ENCODE measurements around the gene CTSF. TPM values are rescaled to one million over a fixed set of nuclear protein-coding genes. Genes with fewer than 3 reads are reported as not detected.

The CTSF gene
- total and polyA plus RNA-seq, 2 of the 13 experiments (the other 11 are each of a cell fraction or from before 2014, with no cell fraction given), result not detected

DNA sequence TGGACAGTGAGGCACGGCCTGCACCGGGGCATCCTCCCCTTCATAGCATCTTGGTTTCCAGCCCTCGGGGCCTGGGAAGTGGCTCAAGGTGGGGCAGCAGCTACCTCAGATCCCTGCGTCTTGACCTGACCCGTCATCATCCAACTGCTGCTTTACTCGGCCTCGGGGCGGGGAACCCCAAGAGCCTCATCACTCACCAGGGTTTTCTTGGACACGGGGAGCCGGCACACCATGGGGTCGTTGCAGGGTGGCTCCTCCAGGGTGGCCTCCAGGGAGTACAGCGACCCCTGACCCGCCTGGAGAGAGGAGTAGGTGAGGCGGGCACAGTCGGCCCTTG, 651 bp downstream of the CTSF start:
- no peak for TF ChIP-seq SAP130 (CRISPR knock-in tag; IDR thresholded peaks at IDR 0.05; ENCODE audit: low read depth)
- Histone ChIP-seq H3K4me2 (ENCODE audit: low read depth, low read length) (no peak overlapping the region), H3K9ac (ENCODE audit: insufficient read depth, low read depth, low read length) (no peak overlapping the region), H2AFZ (ENCODE audit: low read length) (no peak overlapping the region), H3K9me3 (ENCODE audit: low read length) (no peaks in the 10 kb centered on the region), H3K4me3 (replicated peaks in 1 of 3; ENCODE audit: insufficient read depth in 1 of 3, low read depth in 2 of 3, low read length in 3 of 3) (no peak overlapping the region), H3K27ac (ENCODE audit: extremely low read length, insufficient read depth, low read length) (no peak overlapping the region), H3K36me3 (replicated peaks in 1 of 2; ENCODE audit: control insufficient read depth in 1 of 2, insufficient read depth in 2 of 2, low read length in 2 of 2) (no peaks in the 10 kb centered on the region), H4K20me1 (ENCODE audit: insufficient read depth, low read length) (no peaks in the 10 kb centered on the region), H3K27me3 (ENCODE audit: control insufficient read depth in 1 of 2, insufficient read depth in 2 of 2, low read length in 2 of 2) (peaks cover 3 to 47% of the 10 kb centered on the region in 2 experiments; a peak in 4 of 5 replicates), H3K4me1 (ENCODE audit: insufficient read depth, low read length) (no peaks in the 10 kb centered on the region), H3K79me2 (ENCODE audit: insufficient read depth, low read length) (no peaks in the 10 kb centered on the region)
- DNase-seq (ENCODE audit: low spot score), result no peak
- intact Hi-C loops (cut with micrococcal nuclease; ENCODE audit: unreplicated experiment) (no loop called here), in situ Hi-C loops (cut with HindIII; ENCODE audit: extremely low pct_ligation_motif_present, low pct_unique_long_range_greater_than_20kb) (loop anchor here (25.0 kb wide), 1 partner anchor 270 kb away; the partner anchor contains the start of gene RCE1)
- no peak for FAIRE-seq
- 50% methylated on average over 5 of the region's 15 CpGs for WGBS (ENCODE audit: low lambda C conversion rate)
- no peak for ATAC-seq
- POLR2A ChIA-PET, result no interaction called here
- no TSS peak for BruUV-seq (replicated peaks)
- CTCF ChIA-PET (ENCODE audit: low intra/inter-chr PET ratio, low total read pairs), result no interaction called here

- WGBS (ENCODE audit: low lambda C conversion rate), result 52% methylated on average over 8 of the region's 8 CpGs
- no peak overlapping the region for H3K27ac ChIP-seq (ENCODE audit: extremely low read length, insufficient read depth, low read length)
- H2AFZ ChIP-seq (ENCODE audit: low read length), result no peak overlapping the region
- CTCF ChIA-PET (ENCODE audit: low intra/inter-chr PET ratio, low total read pairs), result no interaction called here
- no peaks in the 10 kb centered on the region for H3K9me3 ChIP-seq (ENCODE audit: low read length)
- no peaks in the 10 kb centered on the region for H3K36me3 ChIP-seq (replicated peaks in 1 of 2; ENCODE audit: control insufficient read depth in 1 of 2, insufficient read depth in 2 of 2, low read length in 2 of 2)
- H3K79me2 ChIP-seq (ENCODE audit: insufficient read depth, low read length), result no peaks in the 10 kb centered on the region
- no peak overlapping the region for H3K4me2 ChIP-seq (ENCODE audit: low read depth, low read length)
- ATAC-seq (no peak), DNase-seq (ENCODE audit: low spot score) (no peak), FAIRE-seq (no peak)
- no peak overlapping the region for H3K9ac ChIP-seq (ENCODE audit: insufficient read depth, low read depth, low read length)
- POLR2A ChIA-PET, result no interaction called here
- BruUV-seq (replicated peaks), result no TSS peak
- no peak overlapping the region for H3K4me3 ChIP-seq (replicated peaks in 1 of 3; ENCODE audit: insufficient read depth in 1 of 3, low read depth in 2 of 3, low read length in 3 of 3)
- intact Hi-C loops (cut with micrococcal nuclease; ENCODE audit: unreplicated experiment) (no loop called here), in situ Hi-C loops (cut with HindIII; ENCODE audit: extremely low pct_ligation_motif_present, low pct_unique_long_range_greater_than_20kb) (loop anchor here (25.0 kb wide), 1 partner anchor 271 kb away; the partner anchor contains the start of gene RCE1)
- no peaks in the 10 kb centered on the region for H4K20me1 ChIP-seq (ENCODE audit: insufficient read depth, low read length)
- H3K4me1 ChIP-seq (ENCODE audit: insufficient read depth, low read length), result no peaks in the 10 kb centered on the region
- peaks cover 3 to 59% of the 10 kb centered on the region in 2 experiments; a peak in 4 of 5 replicates for H3K27me3 ChIP-seq (ENCODE audit: control insufficient read depth in 1 of 2, insufficient read depth in 2 of 2, low read length in 2 of 2)
- TF ChIP-seq, protein P1, sequence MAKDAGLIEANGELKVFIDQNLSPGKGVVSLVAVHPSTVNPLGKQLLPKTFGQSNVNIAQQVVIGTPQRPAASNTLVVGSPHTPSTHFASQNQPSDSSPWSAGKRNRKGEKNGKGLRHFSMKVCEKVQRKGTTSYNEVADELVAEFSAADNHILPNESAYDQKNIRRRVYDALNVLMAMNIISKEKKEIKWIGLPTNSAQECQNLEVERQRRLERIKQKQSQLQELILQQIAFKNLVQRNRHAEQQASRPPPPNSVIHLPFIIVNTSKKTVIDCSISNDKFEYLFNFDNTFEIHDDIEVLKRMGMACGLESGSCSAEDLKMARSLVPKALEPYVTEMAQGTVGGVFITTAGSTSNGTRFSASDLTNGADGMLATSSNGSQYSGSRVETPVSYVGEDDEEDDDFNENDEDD (CRISPR knock-in tag; IDR thresholded peaks at IDR 0.05; ENCODE audit: borderline replicate concordance), result no peak
- TF ChIP-seq ZFX (CRISPR knock-in tag; IDR thresholded peaks at IDR 0.05; ENCODE audit: low read depth), result no peak
- TF ChIP-seq ADNP (CRISPR knock-in tag; IDR thresholded peaks at IDR 0.05), result no peak
- no peak for TF ChIP-seq KDM5B (CRISPR knock-in tag; IDR thresholded peaks at IDR 0.05; ENCODE audit: borderline replicate concordance)
- TF ChIP-seq, protein P2, sequence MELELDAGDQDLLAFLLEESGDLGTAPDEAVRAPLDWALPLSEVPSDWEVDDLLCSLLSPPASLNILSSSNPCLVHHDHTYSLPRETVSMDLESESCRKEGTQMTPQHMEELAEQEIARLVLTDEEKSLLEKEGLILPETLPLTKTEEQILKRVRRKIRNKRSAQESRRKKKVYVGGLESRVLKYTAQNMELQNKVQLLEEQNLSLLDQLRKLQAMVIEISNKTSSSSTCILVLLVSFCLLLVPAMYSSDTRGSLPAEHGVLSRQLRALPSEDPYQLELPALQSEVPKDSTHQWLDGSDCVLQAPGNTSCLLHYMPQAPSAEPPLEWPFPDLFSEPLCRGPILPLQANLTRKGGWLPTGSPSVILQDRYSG (CRISPR knock-in tag; IDR thresholded peaks at IDR 0.05), result no peak
- TF ChIP-seq, protein P3, sequence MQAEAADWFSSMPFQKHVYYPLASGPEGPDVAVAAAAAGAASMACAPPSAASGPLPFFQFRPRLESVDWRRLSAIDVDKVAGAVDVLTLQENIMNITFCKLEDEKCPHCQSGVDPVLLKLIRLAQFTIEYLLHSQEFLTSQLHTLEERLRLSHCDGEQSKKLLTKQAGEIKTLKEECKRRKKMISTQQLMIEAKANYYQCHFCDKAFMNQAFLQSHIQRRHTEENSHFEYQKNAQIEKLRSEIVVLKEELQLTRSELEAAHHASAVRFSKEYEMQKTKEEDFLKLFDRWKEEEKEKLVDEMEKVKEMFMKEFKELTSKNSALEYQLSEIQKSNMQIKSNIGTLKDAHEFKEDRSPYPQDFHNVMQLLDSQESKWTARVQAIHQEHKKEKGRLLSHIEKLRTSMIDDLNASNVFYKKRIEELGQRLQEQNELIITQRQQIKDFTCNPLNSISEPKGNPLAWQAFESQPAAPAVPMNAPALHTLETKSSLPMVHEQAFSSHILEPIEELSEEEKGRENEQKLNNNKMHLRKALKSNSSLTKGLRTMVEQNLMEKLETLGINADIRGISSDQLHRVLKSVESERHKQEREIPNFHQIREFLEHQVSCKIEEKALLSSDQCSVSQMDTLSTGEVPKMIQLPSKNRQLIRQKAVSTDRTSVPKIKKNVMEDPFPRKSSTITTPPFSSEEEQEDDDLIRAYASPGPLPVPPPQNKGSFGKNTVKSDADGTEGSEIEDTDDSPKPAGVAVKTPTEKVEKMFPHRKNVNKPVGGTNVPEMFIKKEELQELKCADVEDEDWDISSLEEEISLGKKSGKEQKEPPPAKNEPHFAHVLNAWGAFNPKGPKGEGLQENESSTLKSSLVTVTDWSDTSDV (CRISPR knock-in tag; IDR thresholded peaks at IDR 0.05), result no peak
- TF ChIP-seq ZNF597 (CRISPR knock-in tag; IDR thresholded peaks at IDR 0.05), result no peak
- no peak for TF ChIP-seq HMGXB4 (CRISPR knock-in tag; IDR thresholded peaks at IDR 0.05; ENCODE audit: borderline replicate concordance in 1 of 2, low read depth in 1 of 2)
Measured at GRCh38 chr11:66566221-66566620, 2.2 kb downstream of the CTSF start.
